ENCODE results near the gene CNTN5.

DNA sequence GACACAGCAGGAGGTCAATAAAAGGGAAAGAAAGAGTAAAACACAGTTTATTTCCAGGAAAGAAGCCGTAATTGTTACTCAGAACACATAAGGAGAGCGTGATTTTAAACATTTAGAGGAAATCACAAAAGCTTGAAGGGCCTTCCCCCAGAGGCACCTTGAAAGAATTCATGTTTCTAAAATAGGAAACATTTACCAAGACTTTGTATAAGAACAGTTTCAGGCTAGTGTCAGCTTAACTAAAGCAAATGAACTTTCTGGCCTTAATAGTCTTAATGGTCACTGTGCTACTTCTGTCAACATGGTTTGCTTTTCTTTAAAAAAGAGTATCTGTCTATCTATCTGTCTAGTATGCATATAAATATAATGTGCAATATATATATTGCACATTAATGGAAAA, 208.8 kb downstream of the CNTN5 start:
- no peak for TF ChIP-seq MXI1 (conservative IDR thresholded peaks at IDR 0.05; ENCODE audit: poor library complexity, severe bottlenecking)
- TF ChIP-seq EZH2 (IDR thresholded peaks at IDR 0.05; ENCODE audit: borderline replicate concordance, insufficient read depth, low read length, poor library complexity, severe bottlenecking): no peak
- TF ChIP-seq, protein P1, sequence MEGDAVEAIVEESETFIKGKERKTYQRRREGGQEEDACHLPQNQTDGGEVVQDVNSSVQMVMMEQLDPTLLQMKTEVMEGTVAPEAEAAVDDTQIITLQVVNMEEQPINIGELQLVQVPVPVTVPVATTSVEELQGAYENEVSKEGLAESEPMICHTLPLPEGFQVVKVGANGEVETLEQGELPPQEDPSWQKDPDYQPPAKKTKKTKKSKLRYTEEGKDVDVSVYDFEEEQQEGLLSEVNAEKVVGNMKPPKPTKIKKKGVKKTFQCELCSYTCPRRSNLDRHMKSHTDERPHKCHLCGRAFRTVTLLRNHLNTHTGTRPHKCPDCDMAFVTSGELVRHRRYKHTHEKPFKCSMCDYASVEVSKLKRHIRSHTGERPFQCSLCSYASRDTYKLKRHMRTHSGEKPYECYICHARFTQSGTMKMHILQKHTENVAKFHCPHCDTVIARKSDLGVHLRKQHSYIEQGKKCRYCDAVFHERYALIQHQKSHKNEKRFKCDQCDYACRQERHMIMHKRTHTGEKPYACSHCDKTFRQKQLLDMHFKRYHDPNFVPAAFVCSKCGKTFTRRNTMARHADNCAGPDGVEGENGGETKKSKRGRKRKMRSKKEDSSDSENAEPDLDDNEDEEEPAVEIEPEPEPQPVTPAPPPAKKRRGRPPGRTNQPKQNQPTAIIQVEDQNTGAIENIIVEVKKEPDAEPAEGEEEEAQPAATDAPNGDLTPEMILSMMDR (IDR thresholded peaks at IDR 0.05; ENCODE audit: poor library complexity, severe bottlenecking): no peak
- TF ChIP-seq POLR2AphosphoS5 (IDR thresholded peaks at IDR 0.05): no peak
- no peak for TF ChIP-seq RAD21 (conservative IDR thresholded peaks at IDR 0.05)
